ENCODE data around the gene B4GALNT4.
A peak's percentile ranks its signal among the peaks of the same experiment; 100 is the strongest.
"Not testable (repeated sequence)": the region's sequence is repeated elsewhere in the genome, so short reads cannot be mapped to it uniquely, and the experiment has no call there.

Gene B4GALNT4

GRCh38 chr11:369336-370018 is at the start of gene B4GALNT4:
Gene B4GALNT4 (plus strand): TSS chr11:369499. CDS start chr11:369804, 305 bp downstream.
- peak in 1 of 2 donors; percentile 15 for DNase-seq (ENCODE audit: low read depth in 1 of 2, low spot score in 1 of 2)

- not testable (repeated sequence) for DNase-seq (ENCODE audit: low read depth in 1 of 2, low spot score in 1 of 2)
These were observed 49.4 kb upstream of the B4GALNT4 start for GRCh38 chr11:319888-320273.

GRCh38 chr11:324156-324555 is 45.1 kb upstream of the B4GALNT4 start:
- DNase-seq (ENCODE audit: low read depth in 1 of 2, low spot score in 1 of 2) = no peak

GRCh38 chr11:324593-325517 is 44.4 kb upstream of the B4GALNT4 start:
- DNase-seq (ENCODE audit: low read depth in 1 of 2, low spot score in 1 of 2) = not testable (repeated sequence)

GRCh38 chr11:325796-326591 is 43.3 kb upstream of the B4GALNT4 start:
- no peak for DNase-seq (ENCODE audit: low read depth in 1 of 2, low spot score in 1 of 2)

- no peak for DNase-seq (ENCODE audit: low read depth in 1 of 2, low spot score in 1 of 2)
These were observed 42.8 kb upstream of the B4GALNT4 start for GRCh38 chr11:326592-326841.

GRCh38 chr11:326842-327580 is 42.3 kb upstream of the B4GALNT4 start:
- DNase-seq (ENCODE audit: low read depth in 1 of 2, low spot score in 1 of 2) = no peak

- no peak for DNase-seq (ENCODE audit: low read depth in 1 of 2, low spot score in 1 of 2)
These were observed 41.7 kb upstream of the B4GALNT4 start for GRCh38 chr11:327581-327923.

GRCh38 chr11:328012-328411 is 41.3 kb upstream of the B4GALNT4 start:
- no peak for DNase-seq (ENCODE audit: low read depth in 1 of 2, low spot score in 1 of 2)

- not testable (repeated sequence) for DNase-seq (ENCODE audit: low read depth in 1 of 2, low spot score in 1 of 2)
These were observed 40.7 kb upstream of the B4GALNT4 start for GRCh38 chr11:328516-329100.

- DNase-seq (ENCODE audit: low read depth in 1 of 2, low spot score in 1 of 2) = no peak
These were observed 39.4 kb upstream of the B4GALNT4 start for GRCh38 chr11:329886-330253.

- DNase-seq (ENCODE audit: low read depth in 1 of 2, low spot score in 1 of 2) = no peak
These were observed 39.0 kb upstream of the B4GALNT4 start for GRCh38 chr11:330307-330693.

GRCh38 chr11:330694-331357 is 38.5 kb upstream of the B4GALNT4 start:
- DNase-seq (ENCODE audit: low read depth in 1 of 2, low spot score in 1 of 2) = no peak

GRCh38 chr11:331358-332060 is 37.8 kb upstream of the B4GALNT4 start:
- DNase-seq (ENCODE audit: low read depth in 1 of 2, low spot score in 1 of 2) = no peak

- no peak for DNase-seq (ENCODE audit: low read depth in 1 of 2, low spot score in 1 of 2)
These were observed 36.4 kb upstream of the B4GALNT4 start for GRCh38 chr11:332651-333480.

- not testable (repeated sequence) for DNase-seq (ENCODE audit: low read depth in 1 of 2, low spot score in 1 of 2)
These were observed 35.6 kb upstream of the B4GALNT4 start for GRCh38 chr11:333616-334263.

GRCh38 chr11:334264-334994 is 34.9 kb upstream of the B4GALNT4 start:
- no peak for DNase-seq (ENCODE audit: low read depth in 1 of 2, low spot score in 1 of 2)
